ENCODE results near the gene NRXN3.

The NRXN3 gene

GRCh38 chr14:78752518-78753188 is 582.5 kb downstream of the NRXN3 start:
- no peak for DNase-seq

- DNase-seq = no peak
Observed at GRCh38 chr14:78754059-78754458, 583.9 kb downstream of the NRXN3 start.

GRCh38 chr14:78758333-78758732 is 588.2 kb downstream of the NRXN3 start:
- no peak for DNase-seq

GRCh38 chr14:78762331-78762730 is 592.2 kb downstream of the NRXN3 start:
- no peak for DNase-seq

- DNase-seq = no peak
Observed at GRCh38 chr14:78763746-78764145, 593.6 kb downstream of the NRXN3 start.

- DNase-seq = no peak
Observed at GRCh38 chr14:78764240-78764639, 594.1 kb downstream of the NRXN3 start.

- no peak for DNase-seq
Observed at GRCh38 chr14:78764645-78765044, 594.5 kb downstream of the NRXN3 start.

GRCh38 chr14:78767436-78767835 is 597.3 kb downstream of the NRXN3 start:
- DNase-seq = no peak

GRCh38 chr14:78782551-78782950 is 612.4 kb downstream of the NRXN3 start:
- DNase-seq = no peak

GRCh38 chr14:78785265-78785664 is 615.1 kb downstream of the NRXN3 start:
- no peak for DNase-seq

GRCh38 chr14:78788467-78789360 is 618.5 kb downstream of the NRXN3 start:
- no peak for DNase-seq

GRCh38 chr14:78790271-78790670 is 620.1 kb downstream of the NRXN3 start:
- DNase-seq = no peak

- DNase-seq = no peak
Observed at GRCh38 chr14:78798757-78799156, 628.6 kb downstream of the NRXN3 start.

- no peak for DNase-seq
Observed at GRCh38 chr14:78805570-78805969, 635.4 kb downstream of the NRXN3 start.

- no peak for DNase-seq
Observed at GRCh38 chr14:78823035-78823434, 652.9 kb downstream of the NRXN3 start.

GRCh38 chr14:78823516-78823915 is 653.3 kb downstream of the NRXN3 start:
- no peak for DNase-seq

GRCh38 chr14:78829274-78829673 is 659.1 kb downstream of the NRXN3 start:
- DNase-seq = no peak

- no peak for DNase-seq
Observed at GRCh38 chr14:78834766-78835451, 664.7 kb downstream of the NRXN3 start.

GRCh38 chr14:78835909-78836308 is 665.7 kb downstream of the NRXN3 start:
- DNase-seq = no peak

- no peak for DNase-seq
Observed at GRCh38 chr14:78836777-78837176, 666.6 kb downstream of the NRXN3 start.

GRCh38 chr14:78838959-78839358 is 668.8 kb downstream of the NRXN3 start:
- no peak for DNase-seq

- no peak for DNase-seq
Observed at GRCh38 chr14:78840898-78841297, 670.7 kb downstream of the NRXN3 start.

GRCh38 chr14:78847801-78848200 is 677.6 kb downstream of the NRXN3 start:
- DNase-seq = no peak
